Vagina (tissue), 2 donors: Measurements from ENCODE around the gene SMARCD3. TPM values are rescaled to one million over a fixed set of nuclear protein-coding genes. Genes with fewer than 3 reads are reported as not detected.
A peak's percentile ranks its signal among the peaks of the same experiment; 100 is the strongest.

Experiments
- DNase-seq, 2 donors: peaks; one replicate each; pipeline ENCODE4 v3.0.0-alpha.2; 2017; ENCODE audit errors: extremely low spot score in 2 of 2
- H3K27ac ChIP-seq: fragments of 200-600 bp; sonication (generic); one replicate; pipeline ENCODE4 v1.5.1; 2019
- H3K27me3 ChIP-seq: fragments of 200-600 bp; sonication (generic); one replicate; pipeline ENCODE4 v1.5.1; 2019
- H3K36me3 ChIP-seq, 2 donors: fragments of 200-600 bp; sonication (generic); one replicate each; pipeline ENCODE4 v1.5.1; 2017 to 2019
- H3K4me1 ChIP-seq: fragments of 200-600 bp; sonication (generic); one replicate; pipeline ENCODE4 v1.5.1; 2019
- H3K4me3 ChIP-seq, 2 donors: fragments of 200-600 bp; sonication (generic); 1 replicate in 1 of 2; 2 replicates in 1 of 2; pipeline ENCODE4 v1.5.1; 2016 to 2019
- H3K9me3 ChIP-seq: fragments of 200-600 bp; sonication (generic); one replicate; pipeline ENCODE4 v1.5.1; 2019
- POLR2A ChIP-seq, 2 donors: fragments of 450-650 bp; IDR thresholded peaks; one replicate each; pipeline ENCODE4 v1.6.1; 2017; ENCODE audit warnings: antibody characterized with exemption in 2 of 2, mild to moderate bottlenecking in 2 of 2, moderate library complexity in 2 of 2
- POLR2AphosphoS5 ChIP-seq, 2 donors: sonication (generic); formaldehyde crosslinking; IDR thresholded peaks; one replicate each; pipeline ENCODE4 v1.9.0; 2017; ENCODE audit warnings: antibody characterized with exemption in 2 of 2, mild to moderate bottlenecking in 2 of 2, low read depth in 1 of 2; ENCODE audit not compliant: insufficient read depth in 1 of 2
- intact Hi-C: fragments of 100-400 bp; cut with DNase I; formaldehyde crosslinking; loops from one replicate; pipeline ENCODE4 v1.15.1; 2023
- total RNA-seq: library from RNA; depleted of rRNA; stranded (reverse); fragments of >200 nt; gene quantifications from one replicate; pipeline ENCODE4 v1.2.3, GENCODE V29; 2016
- TF ChIP-seq, protein P1 (sequence below), 3 experiments: fragments of 450-650 bp in 2 of 3; fragments of 200-600 bp in 1 of 3; sonication (generic) in 1 of 3; IDR thresholded peaks; one replicate each; pipeline ENCODE4 v1.5.1; 2017 to 2019; ENCODE audit warnings: antibody characterized with exemption in 3 of 3, mild to moderate bottlenecking in 2 of 3, moderate library complexity in 2 of 3

Gene SMARCD3
- total RNA-seq, 1 donor from 2014 or later, result 39.8 TPM

DNA sequence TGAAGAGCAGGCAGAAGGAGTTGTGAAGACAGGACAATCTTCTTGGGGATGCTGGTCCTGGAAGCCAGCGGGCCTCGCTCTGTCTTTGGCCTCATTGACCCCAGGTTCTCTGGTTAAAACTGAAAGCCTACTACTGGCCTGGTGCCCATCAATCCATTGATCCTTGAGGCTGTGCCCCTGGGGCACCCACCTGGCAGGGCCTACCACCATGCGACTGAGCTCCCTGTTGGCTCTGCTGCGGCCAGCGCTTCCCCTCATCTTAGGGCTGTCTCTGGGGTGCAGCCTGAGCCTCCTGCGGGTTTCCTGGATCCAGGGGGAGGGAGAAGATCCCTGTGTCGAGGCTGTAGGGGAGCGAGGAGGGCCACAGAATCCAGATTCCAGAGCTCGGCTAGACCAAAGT is 14.7 kb downstream of the SMARCD3 start:
- TF ChIP-seq POLR2A (IDR thresholded peaks at IDR 0.05), result no peak
- TF ChIP-seq, protein P1, sequence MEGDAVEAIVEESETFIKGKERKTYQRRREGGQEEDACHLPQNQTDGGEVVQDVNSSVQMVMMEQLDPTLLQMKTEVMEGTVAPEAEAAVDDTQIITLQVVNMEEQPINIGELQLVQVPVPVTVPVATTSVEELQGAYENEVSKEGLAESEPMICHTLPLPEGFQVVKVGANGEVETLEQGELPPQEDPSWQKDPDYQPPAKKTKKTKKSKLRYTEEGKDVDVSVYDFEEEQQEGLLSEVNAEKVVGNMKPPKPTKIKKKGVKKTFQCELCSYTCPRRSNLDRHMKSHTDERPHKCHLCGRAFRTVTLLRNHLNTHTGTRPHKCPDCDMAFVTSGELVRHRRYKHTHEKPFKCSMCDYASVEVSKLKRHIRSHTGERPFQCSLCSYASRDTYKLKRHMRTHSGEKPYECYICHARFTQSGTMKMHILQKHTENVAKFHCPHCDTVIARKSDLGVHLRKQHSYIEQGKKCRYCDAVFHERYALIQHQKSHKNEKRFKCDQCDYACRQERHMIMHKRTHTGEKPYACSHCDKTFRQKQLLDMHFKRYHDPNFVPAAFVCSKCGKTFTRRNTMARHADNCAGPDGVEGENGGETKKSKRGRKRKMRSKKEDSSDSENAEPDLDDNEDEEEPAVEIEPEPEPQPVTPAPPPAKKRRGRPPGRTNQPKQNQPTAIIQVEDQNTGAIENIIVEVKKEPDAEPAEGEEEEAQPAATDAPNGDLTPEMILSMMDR (IDR thresholded peaks at IDR 0.05), result no peak
- TF ChIP-seq POLR2AphosphoS5 (IDR thresholded peaks at IDR 0.05; ENCODE audit: insufficient read depth in 1 of 2, low read depth in 1 of 2), result no peak
- H3K9me3 ChIP-seq, result no peaks in the 10 kb centered on the region
- no peaks in the 10 kb centered on the region for H3K27me3 ChIP-seq
- H3K36me3 ChIP-seq, result peaks cover 0 to 21% of the 10 kb centered on the region in 2 donors
- peaks cover 29% of the 10 kb centered on the region for H3K4me1 ChIP-seq
- DNase-seq, result no peak
- H3K27ac ChIP-seq, result no peak overlapping the region
- intact Hi-C loops, result loop anchor here (10.0 kb wide), 1 partner anchor 179 kb away; the partner anchor contains the start of genes CDK5 and SLC4A2
- peak overlapping the region; percentile 87 to 89 for H3K4me3 ChIP-seq

DNA sequence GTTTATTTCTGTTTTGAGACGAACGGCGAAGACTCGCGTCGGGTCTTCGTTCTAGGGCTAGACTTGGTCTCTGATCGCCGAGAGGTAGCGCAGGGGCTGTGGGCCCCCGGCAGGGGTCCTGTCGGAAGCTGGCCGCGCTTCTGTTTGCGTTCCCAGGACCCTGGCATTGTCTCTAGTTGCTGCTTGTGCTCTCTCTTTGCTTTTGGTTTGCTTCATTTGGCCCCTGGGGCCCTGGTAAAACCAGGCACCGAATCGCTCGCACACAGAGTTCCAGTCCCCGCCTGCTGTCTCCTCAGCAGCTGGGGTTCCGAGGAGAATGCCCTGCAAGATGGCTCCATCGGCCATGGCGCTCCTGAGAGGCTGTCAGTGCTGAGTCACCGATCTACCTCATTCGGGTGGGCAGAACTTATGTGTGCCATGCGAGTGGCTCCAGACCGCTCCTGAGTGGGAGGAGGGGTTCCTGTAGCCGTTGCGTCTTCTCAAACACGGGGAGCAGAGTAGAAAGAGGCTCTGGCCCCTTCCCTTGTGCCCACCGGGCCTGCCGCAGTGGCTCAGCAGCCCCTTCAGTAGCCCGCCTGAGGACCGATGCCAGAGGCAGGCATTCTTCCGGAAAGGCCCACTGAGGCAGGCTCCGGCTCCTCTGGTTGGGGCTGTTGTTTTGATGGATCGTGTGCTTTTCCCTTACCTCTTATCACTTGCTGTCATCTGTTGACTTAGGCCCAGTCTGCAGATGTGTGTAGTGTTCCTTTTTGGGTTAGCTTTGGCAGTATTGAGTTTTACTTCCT is 15.4 kb downstream of the SMARCD3 start:
- no peaks in the 10 kb centered on the region for H3K27me3 ChIP-seq
- H3K9me3 ChIP-seq, result no peaks in the 10 kb centered on the region
- TF ChIP-seq POLR2AphosphoS5 (IDR thresholded peaks at IDR 0.05; ENCODE audit: insufficient read depth in 1 of 2, low read depth in 1 of 2) (no peak), POLR2A (IDR thresholded peaks at IDR 0.05) (no peak)
- TF ChIP-seq, protein P1 (IDR thresholded peaks at IDR 0.05), result no peak
- peaks cover 0 to 14% of the 10 kb centered on the region in 2 donors for H3K36me3 ChIP-seq
- intact Hi-C loops, result loop anchor here (10.0 kb wide), 1 partner anchor 178 kb away; the partner anchor contains the start of genes CDK5 and SLC4A2
- H3K4me3 ChIP-seq, result peak overlapping the region; percentile 87 to 89
- DNase-seq, result no peak
- H3K4me1 ChIP-seq, result peaks cover 32% of the 10 kb centered on the region
- peak overlapping the region; percentile 72 for H3K27ac ChIP-seq

DNA sequence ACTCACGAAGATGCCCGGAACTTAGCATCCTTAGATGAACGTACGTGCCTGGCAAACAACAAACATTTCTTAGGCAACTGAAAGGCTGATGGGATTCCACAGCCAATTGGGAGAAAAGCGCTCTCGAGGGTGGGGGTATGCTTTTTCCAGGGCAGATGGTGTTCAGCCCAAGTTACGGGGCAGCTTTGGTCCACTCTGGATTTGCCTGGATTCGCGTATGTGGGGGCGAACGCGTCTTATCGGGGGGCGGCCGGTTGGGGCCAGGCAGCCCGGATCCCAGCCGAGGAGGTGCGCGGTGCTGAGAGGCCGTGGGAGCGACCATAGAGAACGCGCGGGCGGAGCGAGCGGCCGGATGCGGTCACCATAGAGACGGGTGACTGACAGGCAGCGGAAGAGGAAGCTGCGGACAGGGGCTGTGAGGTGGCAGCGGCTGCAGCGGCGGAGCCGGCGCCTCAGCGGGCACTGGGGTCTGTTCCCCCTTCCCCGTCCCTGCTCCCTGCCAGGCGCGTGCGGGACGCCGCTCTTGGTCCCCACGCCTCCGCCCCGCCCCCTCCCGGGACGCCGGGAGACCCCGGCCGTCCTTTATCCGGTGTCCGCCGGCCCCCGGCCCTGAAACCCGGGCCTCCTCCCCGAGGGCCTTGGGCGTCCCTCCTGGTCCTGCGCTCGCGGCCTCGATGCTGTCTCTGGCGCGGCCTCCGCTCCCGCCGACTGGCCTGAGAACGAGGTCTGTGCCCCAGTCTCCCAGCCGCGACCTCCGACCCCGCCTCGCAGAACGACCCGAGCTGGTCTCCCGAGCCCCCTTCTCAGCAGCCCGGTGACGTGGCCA is 16.2 kb downstream of the SMARCD3 start, which contains the start of gene CHPF2:
Gene CHPF2, plus strand, starts transcription at position 393 of the 826 bp plus-strand sequence. CDS start 1,529 bp downstream, outside the sequence.
- TF ChIP-seq, protein P1 (IDR thresholded peaks at IDR 0.05), result no peak
- TF ChIP-seq POLR2AphosphoS5 (IDR thresholded peaks at IDR 0.05; ENCODE audit: insufficient read depth in 1 of 2, low read depth in 1 of 2) (peak in 1 of 2 donors; percentile 87), POLR2A (IDR thresholded peaks at IDR 0.05) (peak in 1 of 2 donors; percentile 68)
- intact Hi-C loops, result loop anchor here (10.0 kb wide), 1 partner anchor 178 kb away; the partner anchor contains the start of genes CDK5 and SLC4A2

DNA sequence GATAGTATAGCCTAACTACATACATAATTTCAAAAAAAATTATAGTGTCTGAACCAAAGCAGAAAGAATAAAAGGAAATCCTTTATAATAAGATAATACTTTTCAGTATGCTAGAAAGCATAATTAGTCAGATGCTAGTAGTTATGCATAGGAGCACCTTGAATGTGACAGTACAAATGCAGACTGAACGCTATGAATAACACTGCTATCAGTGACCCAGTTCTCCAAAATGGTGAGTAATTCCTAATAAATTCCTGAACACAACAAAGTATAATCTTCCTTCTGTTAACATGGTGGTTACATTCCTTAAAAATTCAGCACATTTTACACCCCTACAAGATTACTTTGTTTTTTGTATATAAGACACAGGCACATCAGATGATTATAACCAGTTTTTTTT is 17.4 kb downstream of the SMARCD3 start:
- Histone ChIP-seq H3K27me3 (no peaks in the 10 kb centered on the region), H3K36me3 (peaks cover 0 to 4% of the 10 kb centered on the region in 2 donors), H3K4me1 (peaks cover 43% of the 10 kb centered on the region), H3K4me3 (no peak overlapping the region), H3K9me3 (no peaks in the 10 kb centered on the region), H3K27ac (no peak overlapping the region)
- intact Hi-C loops, result loop anchor here (10.0 kb wide), 1 partner anchor 176 kb away; the partner anchor contains the start of genes CDK5 and SLC4A2
- no peak for DNase-seq
- TF ChIP-seq POLR2AphosphoS5 (IDR thresholded peaks at IDR 0.05; ENCODE audit: insufficient read depth in 1 of 2, low read depth in 1 of 2) (no peak), POLR2A (IDR thresholded peaks at IDR 0.05) (no peak)
- TF ChIP-seq, protein P1 (IDR thresholded peaks at IDR 0.05), result no peak

More for the DNA sequence above, 16.2 kb downstream of the SMARCD3 start, which contains the start of gene CHPF2:
- H3K36me3 ChIP-seq, result peaks cover 0 to 6% of the 10 kb centered on the region in 2 donors
- H3K4me3 ChIP-seq, result peak within 1 kb of the TSS; percentile 87 to 89
- no peak for DNase-seq
- H3K27ac ChIP-seq, result peak within 1 kb of the TSS; percentile 72
- H3K27me3 ChIP-seq, result no peaks in the 10 kb centered on the region
- H3K4me1 ChIP-seq, result peaks cover 37% of the 10 kb centered on the region
- no peaks in the 10 kb centered on the region for H3K9me3 ChIP-seq
